Measurements from ENCODE around the gene FUCA1.
"Not testable (repeated sequence)": the region's sequence is repeated elsewhere in the genome, so short reads cannot be mapped to it uniquely, and the experiment has no call there.

The FUCA1 gene

GRCh38 chr1:23904748-23905357 lies 36.8 kb upstream of the FUCA1 start:
- Histone ChIP-seq H3K27me3 (ENCODE audit: insufficient read depth, low read length) (no peaks in the 10 kb centered on the region), H3K4me3 (ENCODE audit: low read depth, low read length, poor library complexity, severe bottlenecking) (no peak overlapping the region), H3K4me1 (ENCODE audit: insufficient read depth, low read length, severe bottlenecking) (peaks cover 78% of the 10 kb centered on the region), H4K20me1 (ENCODE audit: insufficient read depth, low read length) (no peaks in the 10 kb centered on the region), H3K9me3 (ENCODE audit: low read length) (no peaks in the 10 kb centered on the region), H2AFZ (ENCODE audit: low read length) (no peak overlapping the region), H3F3A (ENCODE audit: insufficient read depth, low read length) (no peaks in the 10 kb centered on the region), H3K9ac (ENCODE audit: low read length) (no peak overlapping the region; the same call in 1 of the 2 replicates), H3K27ac (ENCODE audit: low read depth, low read length, poor library complexity, severe bottlenecking) (peak overlapping the region; percentile 66), H3K79me2 (ENCODE audit: insufficient read depth, low read length) (0 out of 2 replicates have a peak, but pooled peaks cover 3% of the 10 kb centered on the region), H3K36me3 (ENCODE audit: insufficient read depth, low read length) (peaks cover 32% of the 10 kb centered on the region), H3K4me2 (ENCODE audit: low read length) (no peak overlapping the region; the same call in 1 of the 2 replicates), H3K9me2 (ENCODE audit: low read depth, low read length) (no peaks in the 10 kb centered on the region)
- TF ChIP-seq, protein P1, sequence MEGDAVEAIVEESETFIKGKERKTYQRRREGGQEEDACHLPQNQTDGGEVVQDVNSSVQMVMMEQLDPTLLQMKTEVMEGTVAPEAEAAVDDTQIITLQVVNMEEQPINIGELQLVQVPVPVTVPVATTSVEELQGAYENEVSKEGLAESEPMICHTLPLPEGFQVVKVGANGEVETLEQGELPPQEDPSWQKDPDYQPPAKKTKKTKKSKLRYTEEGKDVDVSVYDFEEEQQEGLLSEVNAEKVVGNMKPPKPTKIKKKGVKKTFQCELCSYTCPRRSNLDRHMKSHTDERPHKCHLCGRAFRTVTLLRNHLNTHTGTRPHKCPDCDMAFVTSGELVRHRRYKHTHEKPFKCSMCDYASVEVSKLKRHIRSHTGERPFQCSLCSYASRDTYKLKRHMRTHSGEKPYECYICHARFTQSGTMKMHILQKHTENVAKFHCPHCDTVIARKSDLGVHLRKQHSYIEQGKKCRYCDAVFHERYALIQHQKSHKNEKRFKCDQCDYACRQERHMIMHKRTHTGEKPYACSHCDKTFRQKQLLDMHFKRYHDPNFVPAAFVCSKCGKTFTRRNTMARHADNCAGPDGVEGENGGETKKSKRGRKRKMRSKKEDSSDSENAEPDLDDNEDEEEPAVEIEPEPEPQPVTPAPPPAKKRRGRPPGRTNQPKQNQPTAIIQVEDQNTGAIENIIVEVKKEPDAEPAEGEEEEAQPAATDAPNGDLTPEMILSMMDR (IDR thresholded peaks at IDR 0.05; ENCODE audit: low read length), result no peak
- TF ChIP-seq EZH2 (IDR thresholded peaks at IDR 0.05; ENCODE audit: borderline replicate concordance, low read length), result no peak

DNA sequence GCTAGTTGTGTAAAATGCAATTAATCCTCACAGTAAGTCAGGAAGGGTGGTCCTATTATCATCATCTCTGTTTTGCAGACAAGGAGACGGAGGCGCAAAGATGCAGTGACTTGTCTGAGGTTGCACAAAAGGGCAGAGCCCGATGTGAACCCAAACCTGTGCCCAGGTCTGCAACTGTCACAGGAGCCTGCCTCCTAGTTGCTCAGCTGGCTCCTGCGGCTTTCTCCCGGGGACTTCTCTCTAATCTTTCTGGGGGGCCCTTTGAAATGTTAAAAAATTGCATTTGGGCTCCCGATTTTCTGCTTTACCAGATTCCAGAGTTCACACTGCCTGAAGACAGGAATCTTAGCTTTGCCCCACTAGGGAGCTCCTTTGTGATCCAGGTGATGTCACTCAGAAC lies 35.7 kb upstream of the FUCA1 start:
- H3K9ac ChIP-seq (ENCODE audit: low read length), result no peak overlapping the region
- H3K79me2 ChIP-seq (ENCODE audit: insufficient read depth, low read length), result 0 out of 2 replicates have a peak, but pooled peaks cover 6% of the 10 kb centered on the region
- peaks cover 36% of the 10 kb centered on the region for H3K36me3 ChIP-seq (ENCODE audit: insufficient read depth, low read length)

DNA sequence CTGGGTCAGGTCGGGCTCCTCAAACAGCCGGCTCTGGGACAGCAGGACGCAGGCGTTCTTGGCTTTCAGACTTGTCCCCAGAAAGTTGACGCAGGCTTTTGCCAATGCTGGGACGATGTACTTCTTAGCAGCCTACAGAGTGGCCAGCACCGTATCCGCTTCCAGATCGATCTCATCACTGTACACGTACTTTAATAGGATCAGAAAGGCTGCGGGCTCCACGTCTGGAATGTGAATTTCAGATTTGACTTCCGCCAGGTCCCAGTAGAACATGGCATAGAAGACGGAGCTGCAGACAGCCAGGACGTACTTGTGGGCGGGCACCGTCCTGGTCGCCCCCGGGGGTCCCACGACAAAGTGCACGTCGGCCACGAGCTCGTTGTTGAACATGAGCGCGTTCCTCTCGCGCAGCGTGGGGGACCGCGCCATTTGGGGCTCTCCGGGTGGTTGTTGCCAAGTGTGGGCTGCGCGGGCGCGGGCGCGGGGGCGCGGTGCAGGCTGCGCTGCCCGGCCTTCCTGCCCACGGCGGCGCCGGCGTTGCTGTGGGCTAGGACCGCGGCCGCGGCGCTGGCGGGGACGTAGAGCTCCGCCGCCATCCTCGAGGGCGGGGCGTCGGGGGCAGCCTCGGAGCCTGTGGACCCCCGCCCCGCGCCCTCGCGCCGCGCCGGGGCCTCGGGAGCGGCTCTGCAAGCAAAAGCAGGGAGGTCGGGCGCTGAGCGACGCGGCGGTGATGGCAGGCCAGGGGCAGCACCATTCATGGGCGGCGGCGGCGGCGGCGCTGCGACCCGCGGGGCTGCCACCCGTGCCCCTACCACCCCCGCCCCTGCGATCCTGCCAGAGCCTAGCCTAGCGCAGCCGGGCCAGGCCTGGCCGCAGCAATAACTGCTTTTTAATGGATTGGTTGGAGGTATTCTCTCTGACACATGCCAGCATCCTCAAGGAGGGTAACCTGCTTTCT lies 34.5 kb upstream of the FUCA1 start:
- no peaks in the 10 kb centered on the region for H3K27me3 ChIP-seq (ENCODE audit: insufficient read depth, low read length)
- H3K27ac ChIP-seq (ENCODE audit: low read depth, low read length, poor library complexity, severe bottlenecking), result no peak overlapping the region
- H3F3A ChIP-seq (ENCODE audit: insufficient read depth, low read length), result no peaks in the 10 kb centered on the region
- no peak overlapping the region for H3K4me2 ChIP-seq (ENCODE audit: low read length)
- no peak overlapping the region for H2AFZ ChIP-seq (ENCODE audit: low read length)
- H4K20me1 ChIP-seq (ENCODE audit: insufficient read depth, low read length), result no peaks in the 10 kb centered on the region
- no peaks in the 10 kb centered on the region for H3K9me2 ChIP-seq (ENCODE audit: low read depth, low read length)
- H3K79me2 ChIP-seq (ENCODE audit: insufficient read depth, low read length), result 0 out of 2 replicates have a peak, but pooled peaks cover 6% of the 10 kb centered on the region
- no peak overlapping the region for H3K4me3 ChIP-seq (ENCODE audit: low read depth, low read length, poor library complexity, severe bottlenecking)
- TF ChIP-seq, protein P1 (IDR thresholded peaks at IDR 0.05; ENCODE audit: low read length), result no peak
- no peak for TF ChIP-seq EZH2 (IDR thresholded peaks at IDR 0.05; ENCODE audit: borderline replicate concordance, low read length)
- peaks cover 67% of the 10 kb centered on the region for H3K4me1 ChIP-seq (ENCODE audit: insufficient read depth, low read length, severe bottlenecking)
- no peak overlapping the region for H3K9ac ChIP-seq (ENCODE audit: low read length)
- peaks cover 36% of the 10 kb centered on the region for H3K36me3 ChIP-seq (ENCODE audit: insufficient read depth, low read length)
- no peaks in the 10 kb centered on the region for H3K9me3 ChIP-seq (ENCODE audit: low read length)

More for the DNA sequence above, 35.7 kb upstream of the FUCA1 start:
- H3K27me3 ChIP-seq (ENCODE audit: insufficient read depth, low read length), result no peaks in the 10 kb centered on the region
- no peaks in the 10 kb centered on the region for H3F3A ChIP-seq (ENCODE audit: insufficient read depth, low read length)
- no peak overlapping the region for H3K4me2 ChIP-seq (ENCODE audit: low read length)
- TF ChIP-seq, protein P1 (IDR thresholded peaks at IDR 0.05; ENCODE audit: low read length), result no peak
- peaks cover 77% of the 10 kb centered on the region for H3K4me1 ChIP-seq (ENCODE audit: insufficient read depth, low read length, severe bottlenecking)
- H2AFZ ChIP-seq (ENCODE audit: low read length), result no peak overlapping the region
- peak overlapping the region; percentile 66 for H3K27ac ChIP-seq (ENCODE audit: low read depth, low read length, poor library complexity, severe bottlenecking)
- H3K9me3 ChIP-seq (ENCODE audit: low read length), result no peaks in the 10 kb centered on the region
- H4K20me1 ChIP-seq (ENCODE audit: insufficient read depth, low read length), result no peaks in the 10 kb centered on the region
- H3K4me3 ChIP-seq (ENCODE audit: low read depth, low read length, poor library complexity, severe bottlenecking), result no peak overlapping the region
- H3K9me2 ChIP-seq (ENCODE audit: low read depth, low read length), result no peaks in the 10 kb centered on the region

GRCh38 chr1:23900017-23900416 lies 31.9 kb upstream of the FUCA1 start:
- H3K79me2 ChIP-seq (ENCODE audit: insufficient read depth, low read length), result not testable (repeated sequence)

More at GRCh38 chr1:23900017-23900416, 31.9 kb upstream of the FUCA1 start:
- H3F3A ChIP-seq (ENCODE audit: insufficient read depth, low read length); H4K20me1 ChIP-seq (ENCODE audit: insufficient read depth, low read length); H3K9me2 ChIP-seq (ENCODE audit: low read depth, low read length); H3K27me3 ChIP-seq (ENCODE audit: insufficient read depth, low read length); H3K9ac ChIP-seq (ENCODE audit: low read length); H3K4me3 ChIP-seq (ENCODE audit: low read depth, low read length, poor library complexity, severe bottlenecking); H3K9me3 ChIP-seq (ENCODE audit: low read length); H2AFZ ChIP-seq (ENCODE audit: low read length); H3K27ac ChIP-seq (ENCODE audit: low read depth, low read length, poor library complexity, severe bottlenecking); H3K4me2 ChIP-seq (ENCODE audit: low read length): not testable (repeated sequence)
- peaks cover 35% of the 10 kb centered on the region for H3K36me3 ChIP-seq (ENCODE audit: insufficient read depth, low read length)
- peaks cover 57% of the 10 kb centered on the region for H3K4me1 ChIP-seq (ENCODE audit: insufficient read depth, low read length, severe bottlenecking)

All from OCI-LY1 (cell line).